Neural progenitor cell (in vitro differentiated cells): Measurements from ENCODE around the gene PSAPL1.

Experiments used
- EZH2 ChIP-seq: fragments of 200-600 bp; sonication (generic); IDR thresholded peaks from 2 replicates; pipeline ENCODE4 v1.6.1; 2017; ENCODE audit warnings: antibody characterized with exemption, mild to moderate bottlenecking, moderate library complexity
- EZH2phosphoT487 ChIP-seq: fragments of 200-600 bp; sonication (generic); IDR thresholded peaks from 2 replicates; pipeline ENCODE4 v1.6.1; 2017; ENCODE audit warnings: antibody characterized with exemption
- TF ChIP-seq, protein P1 (sequence below): fragments of 200-600 bp; sonication (generic); IDR thresholded peaks from 2 replicates; pipeline ENCODE4 v1.5.1; 2017; ENCODE audit warnings: antibody characterized with exemption, mild to moderate bottlenecking

DNA sequence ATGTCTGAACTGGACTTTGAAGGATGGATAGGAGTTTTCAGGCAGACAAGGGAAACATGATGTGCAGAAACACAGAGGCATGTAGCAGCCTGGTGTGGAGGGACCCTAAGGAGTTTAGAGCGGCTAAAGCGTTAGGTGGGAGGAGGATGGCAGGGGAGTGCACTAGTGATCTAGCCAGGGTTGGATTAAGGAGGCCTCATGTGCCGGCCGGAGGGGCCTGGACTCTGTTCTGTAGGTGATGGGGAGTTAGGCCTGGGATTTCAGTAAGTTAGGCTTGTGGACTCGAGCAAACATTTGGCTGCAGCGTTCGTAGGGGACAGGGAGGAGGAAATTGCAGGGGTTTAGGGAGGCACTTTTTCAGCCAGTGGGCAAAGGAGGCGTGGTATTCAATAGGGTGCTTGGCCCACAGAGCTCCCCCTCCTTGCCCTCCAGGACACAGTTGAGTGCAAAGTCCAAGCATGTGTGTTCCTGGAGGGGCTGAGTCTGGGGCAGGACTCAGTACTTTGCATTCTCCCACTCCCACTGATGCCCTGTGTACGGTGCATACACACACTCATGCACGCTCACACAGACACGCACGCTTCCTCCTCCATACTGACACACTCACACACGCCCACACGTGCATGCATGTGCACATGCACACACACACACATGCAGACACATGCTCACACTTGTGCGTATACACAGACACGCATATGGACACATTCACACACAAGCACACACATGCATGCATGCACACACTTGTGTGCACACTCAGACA is 18.6 kb downstream of the PSAPL1 start:
- TF ChIP-seq, protein P1, sequence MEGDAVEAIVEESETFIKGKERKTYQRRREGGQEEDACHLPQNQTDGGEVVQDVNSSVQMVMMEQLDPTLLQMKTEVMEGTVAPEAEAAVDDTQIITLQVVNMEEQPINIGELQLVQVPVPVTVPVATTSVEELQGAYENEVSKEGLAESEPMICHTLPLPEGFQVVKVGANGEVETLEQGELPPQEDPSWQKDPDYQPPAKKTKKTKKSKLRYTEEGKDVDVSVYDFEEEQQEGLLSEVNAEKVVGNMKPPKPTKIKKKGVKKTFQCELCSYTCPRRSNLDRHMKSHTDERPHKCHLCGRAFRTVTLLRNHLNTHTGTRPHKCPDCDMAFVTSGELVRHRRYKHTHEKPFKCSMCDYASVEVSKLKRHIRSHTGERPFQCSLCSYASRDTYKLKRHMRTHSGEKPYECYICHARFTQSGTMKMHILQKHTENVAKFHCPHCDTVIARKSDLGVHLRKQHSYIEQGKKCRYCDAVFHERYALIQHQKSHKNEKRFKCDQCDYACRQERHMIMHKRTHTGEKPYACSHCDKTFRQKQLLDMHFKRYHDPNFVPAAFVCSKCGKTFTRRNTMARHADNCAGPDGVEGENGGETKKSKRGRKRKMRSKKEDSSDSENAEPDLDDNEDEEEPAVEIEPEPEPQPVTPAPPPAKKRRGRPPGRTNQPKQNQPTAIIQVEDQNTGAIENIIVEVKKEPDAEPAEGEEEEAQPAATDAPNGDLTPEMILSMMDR: no peak
- no peak for TF ChIP-seq EZH2
- TF ChIP-seq EZH2phosphoT487: no peak
